GM21423 (cell line): ENCODE data around the gene RGS3.

Experiments used
- ATAC-seq: cut with Tn5 transposase; IDR thresholded peaks from one replicate; pipeline ENCODE4 v1.9.1; 2021; ENCODE audit warnings: mild to moderate bottlenecking, moderate library complexity; ENCODE audit not compliant: unreplicated experiment

RGS3 gene

GRCh38 chr9:113528088-113528487 lies 64.6 kb downstream of the RGS3 start:
- no peak for ATAC-seq

GRCh38 chr9:113528811-113529210 lies 65.3 kb downstream of the RGS3 start:
- no peak for ATAC-seq

DNA sequence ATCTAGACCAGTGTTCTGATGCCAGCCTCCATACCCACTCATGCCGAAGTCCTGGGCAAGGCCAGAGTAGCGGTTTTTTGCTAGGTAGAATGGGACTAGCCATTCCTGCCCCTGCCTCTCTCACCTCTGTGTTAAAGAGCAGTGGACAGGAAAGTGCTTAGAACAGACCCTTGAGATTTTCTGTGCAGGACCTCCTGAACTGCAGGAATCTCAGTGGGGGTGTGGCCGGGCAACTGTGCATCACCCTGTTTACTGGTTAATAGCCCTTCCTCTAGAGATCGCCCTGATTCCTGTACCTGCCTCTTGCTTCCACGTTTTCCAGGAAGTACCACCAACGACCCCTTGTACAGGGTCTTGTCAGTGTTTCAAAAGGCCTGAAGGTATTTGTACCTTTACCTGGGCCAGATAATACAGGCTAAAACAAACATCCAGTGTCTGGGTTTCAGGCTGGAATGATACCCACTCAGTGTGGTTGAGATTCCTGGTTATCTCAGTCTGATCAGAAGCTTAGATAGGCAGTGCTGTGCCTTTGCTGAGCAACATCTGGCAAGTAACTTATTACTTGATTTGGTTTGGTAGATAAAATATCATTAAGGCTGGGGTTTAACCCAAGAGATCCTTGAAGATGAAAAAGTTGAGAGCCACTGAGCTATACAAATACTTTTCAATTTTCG lies 65.9 kb downstream of the RGS3 start:
- no peak for ATAC-seq

DNA sequence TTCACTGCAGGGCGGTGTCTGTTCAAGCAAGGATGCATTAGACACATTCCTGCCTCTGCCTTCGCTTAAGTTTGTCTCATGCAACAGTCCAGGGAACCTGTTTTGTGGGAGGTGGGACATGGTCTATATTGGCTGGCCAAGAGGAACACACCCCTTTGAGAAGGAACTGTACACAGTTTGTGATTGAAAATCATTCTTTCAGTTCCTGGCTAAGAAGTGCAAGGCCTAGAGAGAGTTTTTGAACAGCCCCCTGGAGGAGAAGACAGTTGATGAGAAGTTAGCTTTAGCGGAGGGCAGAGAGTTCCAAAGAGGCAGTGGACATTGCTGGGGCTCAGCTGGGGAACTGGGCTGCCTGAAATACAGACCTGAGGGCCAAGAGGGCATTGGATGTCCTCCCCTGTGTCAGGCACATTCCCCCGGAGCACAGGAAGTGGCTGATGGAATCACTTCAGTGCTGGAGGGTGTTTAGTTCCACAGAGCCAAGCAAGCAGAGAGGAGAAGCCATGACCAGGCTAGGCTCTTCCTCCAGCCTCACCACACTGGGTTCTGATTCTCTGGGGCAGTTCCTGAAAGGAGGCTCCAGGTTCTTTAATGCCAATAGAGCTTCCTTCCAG lies 66.6 kb downstream of the RGS3 start:
- ATAC-seq: no peak

DNA sequence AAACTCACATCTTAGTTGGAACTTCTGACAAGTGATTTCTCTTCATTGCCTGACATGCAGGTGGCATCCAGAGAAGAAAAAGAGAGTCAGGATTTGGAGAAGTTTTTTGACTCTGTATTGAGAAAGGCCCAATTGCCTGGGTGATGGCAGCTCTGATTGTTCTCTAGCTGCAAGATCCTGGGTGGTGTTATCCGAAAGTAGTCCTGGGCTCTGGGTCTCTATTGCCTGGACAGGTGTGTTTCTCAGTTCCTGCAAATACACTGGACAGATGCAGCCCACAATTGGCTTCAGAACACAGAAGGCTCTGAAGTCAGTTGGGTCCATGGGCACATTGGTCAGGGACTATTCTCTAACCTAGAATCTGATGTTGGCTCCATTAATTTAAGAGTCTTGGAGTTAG lies 67.4 kb downstream of the RGS3 start:
- no peak for ATAC-seq

- no peak for ATAC-seq
Measured at GRCh38 chr9:113531919-113532808, 68.6 kb downstream of the RGS3 start.

DNA sequence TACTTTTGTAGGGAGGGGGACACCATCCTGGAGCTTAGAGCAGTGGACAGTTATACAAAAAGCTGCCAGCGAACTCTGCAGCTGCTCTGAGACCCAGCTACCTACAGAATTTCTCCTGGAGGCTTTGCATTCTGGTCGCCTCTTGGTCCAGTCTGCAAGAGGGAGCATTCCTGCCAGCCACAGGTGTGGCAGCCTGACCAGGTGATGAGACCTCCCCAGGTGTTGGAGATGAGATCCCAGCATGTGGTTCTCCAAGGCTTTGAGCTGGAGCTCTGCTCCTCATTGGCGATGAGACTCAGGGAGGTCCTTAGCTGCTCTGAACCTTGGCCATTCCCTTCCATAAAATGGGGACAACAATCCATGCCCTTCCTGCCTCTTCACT lies 69.3 kb downstream of the RGS3 start:
- no peak for ATAC-seq

GRCh38 chr9:113533335-113534225 lies 70.1 kb downstream of the RGS3 start:
- ATAC-seq: no peak

- no peak for ATAC-seq
Measured at GRCh38 chr9:113535756-113536155, 72.2 kb downstream of the RGS3 start.

GRCh38 chr9:113536166-113536482 lies 72.6 kb downstream of the RGS3 start:
- ATAC-seq: no peak

GRCh38 chr9:113536483-113537228 lies 73.1 kb downstream of the RGS3 start:
- ATAC-seq: no peak

DNA sequence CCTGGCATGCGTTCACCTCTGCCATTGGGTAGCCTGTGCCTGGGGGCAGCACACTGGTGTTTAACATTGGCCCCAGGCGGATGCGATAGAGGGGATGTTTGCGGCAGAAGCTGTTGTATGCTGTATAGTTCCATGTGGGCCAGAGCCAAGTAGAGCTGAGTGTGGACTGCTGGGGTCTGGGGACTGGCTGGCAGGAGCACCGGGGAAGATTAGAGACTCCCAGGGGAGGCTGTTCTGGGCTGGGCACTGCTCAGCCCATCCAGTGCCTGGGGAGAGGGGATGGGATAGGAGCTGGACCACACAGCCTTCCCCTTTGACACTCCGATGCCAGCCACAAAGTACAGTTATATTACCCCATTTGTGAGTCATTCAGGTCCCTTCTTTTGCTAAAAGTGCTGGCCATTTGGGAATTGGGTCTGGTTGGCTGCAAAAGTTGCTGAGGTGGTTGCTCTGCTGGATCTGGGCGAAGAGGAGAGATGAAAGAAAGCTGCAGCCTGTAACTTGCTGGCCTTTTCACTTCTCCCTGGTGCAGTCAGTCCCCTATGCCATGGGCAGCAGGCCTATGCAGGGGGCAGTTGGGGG lies 73.8 kb downstream of the RGS3 start:
- no peak for ATAC-seq

- no peak for ATAC-seq
Measured at GRCh38 chr9:113538131-113538530, 74.6 kb downstream of the RGS3 start.

DNA sequence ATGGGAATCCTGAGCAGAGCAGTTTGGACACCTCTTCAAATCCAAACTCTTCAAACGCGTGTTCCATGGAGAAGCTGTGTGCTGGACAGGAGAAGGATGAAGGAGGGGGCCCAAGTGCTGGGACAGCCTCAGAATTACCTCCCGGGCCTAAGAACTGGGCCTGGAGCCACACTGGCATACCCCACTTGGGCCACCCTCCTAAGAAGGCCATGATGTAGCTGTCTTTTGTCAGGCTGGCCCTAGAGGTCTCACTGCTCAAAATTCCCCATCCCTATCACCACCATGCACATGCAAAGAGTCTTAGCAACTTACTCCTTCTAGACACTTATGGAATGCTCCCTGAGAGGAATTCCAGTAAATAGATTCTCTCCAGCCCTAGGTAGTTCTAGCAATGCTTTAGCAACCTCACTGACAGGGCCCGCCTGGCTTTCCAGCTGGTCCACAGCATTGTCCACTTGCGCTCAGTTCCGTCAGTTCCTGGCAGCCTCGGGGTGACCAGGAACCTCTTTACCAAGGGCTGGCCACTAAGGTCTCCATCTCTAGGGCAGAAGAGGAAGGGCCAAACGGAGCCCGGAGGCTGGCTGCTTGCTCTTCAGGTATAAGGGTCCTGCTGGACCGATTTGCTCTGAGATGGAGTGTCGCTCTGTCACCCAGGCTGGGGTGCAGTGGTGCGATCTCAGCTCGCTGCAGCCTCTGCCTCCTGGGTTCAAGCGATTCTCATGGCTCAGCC lies 75.3 kb downstream of the RGS3 start:
- ATAC-seq: no peak

DNA sequence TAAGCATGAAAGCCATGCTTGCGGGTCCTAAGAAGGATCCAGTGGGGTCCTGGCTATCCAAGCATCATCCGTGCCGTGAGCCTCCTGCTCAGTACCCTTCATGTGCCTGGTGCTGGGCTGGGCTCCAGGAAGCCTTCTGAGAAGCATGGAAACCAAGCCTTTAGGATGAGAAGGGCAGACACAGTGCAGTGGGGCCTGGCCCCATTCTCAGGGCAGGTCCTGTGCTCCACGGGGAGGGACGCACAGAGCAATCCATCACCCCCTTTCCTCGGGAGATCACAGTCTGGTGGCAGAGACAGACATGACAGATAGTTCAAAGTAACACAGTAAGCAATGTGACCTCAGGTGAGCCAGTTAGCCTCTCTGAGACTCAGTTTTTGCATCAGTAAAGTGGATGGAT lies 76.9 kb downstream of the RGS3 start:
- no peak for ATAC-seq

- ATAC-seq: no peak
Measured at GRCh38 chr9:113541019-113541900, 77.7 kb downstream of the RGS3 start.

DNA sequence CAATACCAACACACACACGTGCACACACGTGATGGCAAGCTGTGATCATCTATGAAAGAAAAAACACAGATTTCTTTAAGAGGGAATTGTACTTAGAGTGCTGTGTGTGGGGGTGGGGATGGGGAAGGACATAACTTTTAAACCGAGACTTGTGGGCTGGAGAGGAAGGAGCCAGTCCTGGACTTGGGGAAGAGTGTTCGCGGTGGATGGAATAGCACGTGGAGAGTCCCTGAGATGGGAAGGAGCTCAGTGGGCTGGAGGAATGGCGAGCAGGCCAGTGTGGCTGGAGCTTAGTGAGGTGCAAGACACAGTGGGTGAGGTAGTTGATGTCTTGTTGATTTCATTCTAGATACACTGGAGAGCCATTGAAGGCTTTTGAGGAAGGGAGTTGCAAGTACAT lies 78.5 kb downstream of the RGS3 start:
- no peak for ATAC-seq

DNA sequence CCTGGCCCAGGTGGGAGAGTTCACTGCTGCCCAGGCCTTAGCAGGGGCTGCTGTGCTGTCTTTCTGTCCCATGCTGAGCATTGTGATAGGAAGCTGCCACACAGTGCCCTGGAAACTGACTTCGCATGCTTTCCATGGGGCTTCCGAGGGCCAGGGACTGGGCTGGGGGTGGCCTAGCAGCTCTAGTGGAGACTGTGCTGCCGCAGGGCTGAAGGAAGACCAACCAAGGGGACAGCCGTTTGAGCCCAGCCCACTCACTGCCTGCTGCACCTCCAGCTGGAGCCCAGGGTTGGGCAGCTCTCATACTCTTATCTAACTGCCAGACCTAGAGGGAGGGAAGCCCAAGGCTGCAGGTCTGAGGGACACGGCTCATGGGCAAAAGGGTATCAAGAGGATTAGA lies 79.2 kb downstream of the RGS3 start:
- ATAC-seq: no peak
